H9 (cell line): ENCODE data around the gene HOXA4. TPM values are rescaled to one million over a fixed set of nuclear protein-coding genes. Genes with fewer than 3 reads are reported as not detected.

Experiments
- DNase-seq: peaks from one replicate; pipeline ENCODE4 v3.0.0-alpha.2; 2017
- H2AFZ ChIP-seq: one replicate; pipeline ENCODE4 v1.6.1; 2013; ENCODE audit warnings: mild to moderate bottlenecking, low read length, control low read depth, moderate library complexity
- H2AK5ac ChIP-seq: 2 replicates; pipeline ENCODE4 v1.6.1; 2013; ENCODE audit warnings: low read length, control low read depth, mixed read lengths; ENCODE audit not compliant: insufficient read length
- H2BK120ac ChIP-seq: one replicate; pipeline ENCODE4 v1.6.1; 2013; ENCODE audit warnings: low read depth, mild to moderate bottlenecking, low read length, control low read depth, inconsistent platforms; ENCODE audit not compliant: poor library complexity, severe bottlenecking
- H2BK12ac ChIP-seq: 2 replicates; pipeline ENCODE4 v1.6.1; 2013; ENCODE audit warnings: low read length, control low read depth, mixed read lengths, low read depth; ENCODE audit not compliant: insufficient read length
- H2BK15ac ChIP-seq: 2 replicates; pipeline ENCODE4 v1.6.1; 2013; ENCODE audit warnings: low read depth, low read length, control low read depth
- H2BK20ac ChIP-seq: one replicate; pipeline ENCODE4 v1.6.1; 2013; ENCODE audit warnings: low read depth, mild to moderate bottlenecking, low read length, control low read depth, inconsistent platforms; ENCODE audit not compliant: poor library complexity, severe bottlenecking
- H2BK5ac ChIP-seq: 2 replicates; pipeline ENCODE4 v1.6.1; 2013; ENCODE audit warnings: low read length, control low read depth, mixed read lengths; ENCODE audit not compliant: insufficient read length
- H3K14ac ChIP-seq: 2 replicates; pipeline ENCODE4 v1.6.1; 2013; ENCODE audit warnings: low read length, control low read depth; ENCODE audit not compliant: insufficient read depth
- H3K18ac ChIP-seq: 2 replicates; pipeline ENCODE4 v1.6.1; 2013; ENCODE audit warnings: low read depth, mild to moderate bottlenecking, mixed read lengths, low read length, control low read depth; ENCODE audit not compliant: insufficient read length
- H3K23ac ChIP-seq: 2 replicates; pipeline ENCODE4 v1.6.1; 2013; ENCODE audit warnings: low read length, control low read depth, mixed read lengths, low read depth; ENCODE audit not compliant: insufficient read length
- H3K23me2 ChIP-seq: 2 replicates; pipeline ENCODE4 v1.6.1; 2013; ENCODE audit warnings: low read depth, mild to moderate bottlenecking, mixed read lengths, low read length, control low read depth; ENCODE audit not compliant: insufficient read length, poor library complexity, severe bottlenecking
- H3K27ac ChIP-seq: 2 replicates; pipeline ENCODE4 v1.5.1; 2013; ENCODE audit warnings: low read length, control low read depth, mixed read lengths, low read depth; ENCODE audit not compliant: insufficient read length
- H3K27me3 ChIP-seq: 2 replicates; pipeline ENCODE4 v1.6.1; 2013; ENCODE audit warnings: low read length, control low read depth, inconsistent platforms; ENCODE audit not compliant: insufficient read depth
- H3K4ac ChIP-seq: 2 replicates; pipeline ENCODE4 v1.6.1; 2013; ENCODE audit warnings: low read depth, mild to moderate bottlenecking, control low read depth, inconsistent platforms, low read length, moderate library complexity
- H3K4me1 ChIP-seq: 2 replicates; pipeline ENCODE4 v1.6.1; 2013; ENCODE audit warnings: low read length, control low read depth, inconsistent platforms; ENCODE audit not compliant: insufficient read depth
- H3K4me2 ChIP-seq: 2 replicates; pipeline ENCODE4 v1.6.1; 2013; ENCODE audit warnings: low read length, control low read depth, mixed read lengths; ENCODE audit not compliant: insufficient read length, insufficient read depth
- H3K56ac ChIP-seq: 2 replicates; pipeline ENCODE4 v1.6.1; 2013; ENCODE audit warnings: low read depth, mild to moderate bottlenecking, mixed read lengths, low read length, control low read depth; ENCODE audit not compliant: insufficient read length
- H3K79me1 ChIP-seq: 2 replicates; pipeline ENCODE4 v1.6.1; 2013; ENCODE audit warnings: low read depth, mild to moderate bottlenecking, moderate library complexity, low read length, control low read depth, inconsistent platforms; ENCODE audit not compliant: insufficient read depth, poor library complexity, severe bottlenecking
- H3K79me2 ChIP-seq: 2 replicates; pipeline ENCODE4 v1.6.1; 2013; ENCODE audit warnings: low read length, control low read depth, inconsistent platforms; ENCODE audit not compliant: insufficient read depth
- H3K9ac ChIP-seq: 2 replicates; pipeline ENCODE4 v1.6.1; 2013; ENCODE audit warnings: low read length, control low read depth, mixed read lengths; ENCODE audit not compliant: insufficient read length; ENCODE audit errors: extremely low read depth
- H3K9me3 ChIP-seq: one replicate; pipeline ENCODE4 v1.6.1; 2013; ENCODE audit warnings: low read depth, low read length, inconsistent platforms; ENCODE audit not compliant: control insufficient read depth
- H3T11ph ChIP-seq: one replicate; pipeline ENCODE4 v1.6.1; 2013; ENCODE audit warnings: mild to moderate bottlenecking, low read length, control low read depth, inconsistent platforms
- H4K20me1 ChIP-seq: one replicate; pipeline ENCODE4 v1.6.1; 2013; ENCODE audit not compliant: control insufficient read depth, insufficient read length, insufficient read depth
- H4K5ac ChIP-seq: 2 replicates; pipeline ENCODE4 v1.6.1; 2013; ENCODE audit warnings: low read depth, mild to moderate bottlenecking, mixed read lengths, low read length, control low read depth; ENCODE audit not compliant: insufficient read length
- H4K8ac ChIP-seq: replicated peaks from 2 replicates; pipeline ENCODE4 v1.6.1; 2013; ENCODE audit warnings: low read length, control low read depth, mixed read lengths, low read depth; ENCODE audit not compliant: insufficient read length
- H4K91ac ChIP-seq: 2 replicates; pipeline ENCODE4 v1.6.1; 2013; ENCODE audit warnings: low read depth, mild to moderate bottlenecking, moderate library complexity, mixed read lengths, low read length, control low read depth; ENCODE audit not compliant: insufficient read length
- H3K27ac Mint-ChIP-seq, 3 experiments: 2 replicates in 2 of 3; 3 replicates in 1 of 3; pipeline ENCODE4 v1.8.0; 2020 to 2021; ENCODE audit warnings: mixed read lengths in 3 of 3, mild to moderate bottlenecking in 1 of 3, moderate library complexity in 1 of 3
- H3K27me3 Mint-ChIP-seq: 2 replicates; pipeline ENCODE4 v1.8.0; 2021; ENCODE audit warnings: low read depth, mild to moderate bottlenecking, moderate library complexity, mixed read lengths
- H3K36me3 Mint-ChIP-seq, 3 experiments: 2 replicates in 2 of 3; 3 replicates in 1 of 3; pipeline ENCODE4 v1.8.0; 2020 to 2021; ENCODE audit warnings: low read depth in 3 of 3, mixed read lengths in 3 of 3; ENCODE audit not compliant: insufficient read depth in 1 of 3
- H3K4me1 Mint-ChIP-seq, 2 experiments: 2 replicates each; pipeline ENCODE4 v1.8.0; 2020; ENCODE audit warnings: mixed read lengths in 2 of 2
- H3K4me3 Mint-ChIP-seq, 2 experiments: 2 replicates in 1 of 2; 3 replicates in 1 of 2; pipeline ENCODE4 v1.8.0; 2020 to 2021; ENCODE audit warnings: mild to moderate bottlenecking in 2 of 2, mixed read lengths in 2 of 2, moderate library complexity in 1 of 2
- H3K9me3 Mint-ChIP-seq, 2 experiments: 2 replicates in 1 of 2; 3 replicates in 1 of 2; pipeline ENCODE4 v1.8.0; 2020; ENCODE audit warnings: mild to moderate bottlenecking in 2 of 2, mixed read lengths in 2 of 2, moderate library complexity in 1 of 2
- whole genome bisulfite sequencing: extraction: QIAGEN DNeasy Blood & Tissue Kit; methylation state at CpG from one replicate; pipeline ENCODE4 v1.1.7; 2013; ENCODE audit warnings: missing lambda C conversion rate, low lambda C conversion rate, mixed read lengths; ENCODE audit not compliant: insufficient read length; ENCODE audit errors: extremely low coverage; 5-methylcytosine and 5-hydroxymethylcytosine counted together
- total RNA-seq: library from RNA; stranded (reverse); gene quantifications from 2 replicates; pipeline ENCODE4 v1.2.1, GENCODE V29; 2021
- TF ChIP-seq, protein P1 (sequence below): fragments of 200-600 bp; sonication (generic); conservative IDR thresholded peaks from 3 replicates; pipeline ENCODE4 v1.8.0; 2021; ENCODE audit warnings: antibody characterized with exemption, mild to moderate bottlenecking

The HOXA4 gene
- total RNA-seq, 1 experiment from 2014 or later, result not detected

- Histone ChIP-seq H3K27ac (no peak overlapping the region), H3K23me2 (no peaks in the 10 kb centered on the region), H2AFZ (no peak overlapping the region), H3K56ac (no peak overlapping the region), H4K91ac (no peak overlapping the region), H2BK5ac (no peak overlapping the region), H3K9ac (no peak overlapping the region), H3K4ac (no peak overlapping the region), H2BK15ac (no peak overlapping the region), H3K79me2 (no peaks in the 10 kb centered on the region), H3K27me3 (peaks cover 97% of the 10 kb centered on the region), H4K8ac (no peak overlapping the region), H3K9me3 (no peaks in the 10 kb centered on the region), H4K5ac (no peak overlapping the region), H3K4me1 (no peaks in the 10 kb centered on the region), H3K14ac (no peak overlapping the region), H2BK120ac (no peak overlapping the region), H3K4me2 (no peak overlapping the region), H2AK5ac (no peak overlapping the region), H3T11ph (no peak overlapping the region), H2BK12ac (no peak overlapping the region), H4K20me1 (no peaks in the 10 kb centered on the region), H3K18ac (no peak overlapping the region), H3K79me1 (no peaks in the 10 kb centered on the region), H3K23ac (no peak overlapping the region), H2BK20ac (no peak overlapping the region)
- Mint-ChIP-seq H3K4me3 (no peak overlapping the region), H3K9me3 (peaks cover 13 to 24% of the 10 kb centered on the region in 2 experiments), H3K27ac (no peak overlapping the region; a peak in 1 of 7 replicates), H3K4me1 (peaks cover 3 to 11% of the 10 kb centered on the region in 2 experiments; a peak in 3 of 4 replicates), H3K36me3 (peaks cover 0 to 6% (median 0%) of the 10 kb centered on the region in 3 experiments; a peak in 3 of 7 replicates), H3K27me3 (peaks cover 98% of the 10 kb centered on the region)
- WGBS, result no CpG with 5 or more reads among the region's 30 CpGs
- DNase-seq, result peak; percentile 26
- TF ChIP-seq, protein P1, sequence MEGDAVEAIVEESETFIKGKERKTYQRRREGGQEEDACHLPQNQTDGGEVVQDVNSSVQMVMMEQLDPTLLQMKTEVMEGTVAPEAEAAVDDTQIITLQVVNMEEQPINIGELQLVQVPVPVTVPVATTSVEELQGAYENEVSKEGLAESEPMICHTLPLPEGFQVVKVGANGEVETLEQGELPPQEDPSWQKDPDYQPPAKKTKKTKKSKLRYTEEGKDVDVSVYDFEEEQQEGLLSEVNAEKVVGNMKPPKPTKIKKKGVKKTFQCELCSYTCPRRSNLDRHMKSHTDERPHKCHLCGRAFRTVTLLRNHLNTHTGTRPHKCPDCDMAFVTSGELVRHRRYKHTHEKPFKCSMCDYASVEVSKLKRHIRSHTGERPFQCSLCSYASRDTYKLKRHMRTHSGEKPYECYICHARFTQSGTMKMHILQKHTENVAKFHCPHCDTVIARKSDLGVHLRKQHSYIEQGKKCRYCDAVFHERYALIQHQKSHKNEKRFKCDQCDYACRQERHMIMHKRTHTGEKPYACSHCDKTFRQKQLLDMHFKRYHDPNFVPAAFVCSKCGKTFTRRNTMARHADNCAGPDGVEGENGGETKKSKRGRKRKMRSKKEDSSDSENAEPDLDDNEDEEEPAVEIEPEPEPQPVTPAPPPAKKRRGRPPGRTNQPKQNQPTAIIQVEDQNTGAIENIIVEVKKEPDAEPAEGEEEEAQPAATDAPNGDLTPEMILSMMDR, result no peak
Observed at GRCh38 chr7:27157702-27158431, 27.3 kb upstream of the HOXA4 start.
